Astrocyte of the spinal cord (primary cell): Measurements from ENCODE around the gene EIF4E.
A peak's percentile ranks its signal among the peaks of the same experiment; 100 is the strongest.
"Not testable (repeated sequence)": the region's sequence is repeated elsewhere in the genome, so short reads cannot be mapped to it uniquely, and the experiment has no call there.

Source experiments
- DNase-seq: peaks from one replicate; pipeline ENCODE4 v3.0.0; 2011; ENCODE audit warnings: low read depth, low spot score
- H3K4me3 ChIP-seq: 2 replicates; pipeline ENCODE4 v1.5.1; 2011; ENCODE audit warnings: low read depth, mild to moderate bottlenecking, low read length, moderate library complexity
- in situ Hi-C: cut with HindIII; loops from 2 replicates; pipeline ENCODE4 v1.10.0; 2017; ENCODE audit warnings: low sequenced_read_pairs
- TF ChIP-seq, protein P1 (sequence below): IDR thresholded peaks from 2 replicates; pipeline ENCODE4 v1.5.1; 2012; ENCODE audit warnings: low read depth, mild to moderate bottlenecking, low read length, inconsistent platforms

Gene EIF4E

DNA sequence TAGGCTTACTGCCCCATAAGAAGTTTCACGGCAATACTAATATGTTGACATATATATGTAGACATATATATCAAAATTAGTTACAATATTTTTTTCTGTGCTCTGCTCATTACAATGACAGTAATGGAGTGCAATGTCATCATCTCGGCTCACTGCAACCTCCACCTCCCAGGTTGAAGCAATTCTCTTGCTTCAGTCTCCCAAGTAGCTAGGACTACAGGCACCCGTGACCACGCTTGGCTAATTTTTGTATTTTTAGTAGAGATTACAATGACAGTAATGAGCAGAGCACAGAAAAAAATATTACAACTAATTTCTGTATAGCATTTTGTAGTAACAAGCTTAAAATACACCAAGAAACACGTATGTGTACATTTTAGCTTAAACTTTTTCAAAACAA lies 7.6 kb downstream of the EIF4E start:
- TF ChIP-seq, protein P1, sequence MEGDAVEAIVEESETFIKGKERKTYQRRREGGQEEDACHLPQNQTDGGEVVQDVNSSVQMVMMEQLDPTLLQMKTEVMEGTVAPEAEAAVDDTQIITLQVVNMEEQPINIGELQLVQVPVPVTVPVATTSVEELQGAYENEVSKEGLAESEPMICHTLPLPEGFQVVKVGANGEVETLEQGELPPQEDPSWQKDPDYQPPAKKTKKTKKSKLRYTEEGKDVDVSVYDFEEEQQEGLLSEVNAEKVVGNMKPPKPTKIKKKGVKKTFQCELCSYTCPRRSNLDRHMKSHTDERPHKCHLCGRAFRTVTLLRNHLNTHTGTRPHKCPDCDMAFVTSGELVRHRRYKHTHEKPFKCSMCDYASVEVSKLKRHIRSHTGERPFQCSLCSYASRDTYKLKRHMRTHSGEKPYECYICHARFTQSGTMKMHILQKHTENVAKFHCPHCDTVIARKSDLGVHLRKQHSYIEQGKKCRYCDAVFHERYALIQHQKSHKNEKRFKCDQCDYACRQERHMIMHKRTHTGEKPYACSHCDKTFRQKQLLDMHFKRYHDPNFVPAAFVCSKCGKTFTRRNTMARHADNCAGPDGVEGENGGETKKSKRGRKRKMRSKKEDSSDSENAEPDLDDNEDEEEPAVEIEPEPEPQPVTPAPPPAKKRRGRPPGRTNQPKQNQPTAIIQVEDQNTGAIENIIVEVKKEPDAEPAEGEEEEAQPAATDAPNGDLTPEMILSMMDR, result no peak
- in situ Hi-C loops, result no loop called here
- H3K4me3 ChIP-seq, result no peak overlapping the region
- DNase-seq, result no peak

DNA sequence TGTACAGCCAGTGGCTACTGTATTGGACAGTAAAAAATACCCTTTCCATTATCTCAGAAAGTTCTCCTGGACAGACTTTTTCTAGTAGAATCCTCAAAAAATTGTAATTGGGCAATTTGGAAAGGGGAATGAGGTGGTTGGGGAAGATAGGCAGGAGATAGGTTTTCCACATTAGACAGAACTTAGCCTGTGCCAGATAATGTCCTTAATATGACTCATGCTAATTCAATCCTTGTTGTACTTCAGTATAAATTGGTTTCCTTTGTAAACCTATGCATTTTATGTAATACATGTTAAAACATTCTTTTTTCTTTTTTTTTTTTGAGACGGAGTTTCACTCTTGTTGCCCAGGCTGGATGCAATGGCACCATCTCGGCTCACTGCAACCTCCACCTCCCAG lies 8.9 kb downstream of the EIF4E start:
- TF ChIP-seq, protein P1, result no peak
- no peak overlapping the region for H3K4me3 ChIP-seq
- peak; percentile 53 for DNase-seq
- in situ Hi-C loops, result no loop called here

DNA sequence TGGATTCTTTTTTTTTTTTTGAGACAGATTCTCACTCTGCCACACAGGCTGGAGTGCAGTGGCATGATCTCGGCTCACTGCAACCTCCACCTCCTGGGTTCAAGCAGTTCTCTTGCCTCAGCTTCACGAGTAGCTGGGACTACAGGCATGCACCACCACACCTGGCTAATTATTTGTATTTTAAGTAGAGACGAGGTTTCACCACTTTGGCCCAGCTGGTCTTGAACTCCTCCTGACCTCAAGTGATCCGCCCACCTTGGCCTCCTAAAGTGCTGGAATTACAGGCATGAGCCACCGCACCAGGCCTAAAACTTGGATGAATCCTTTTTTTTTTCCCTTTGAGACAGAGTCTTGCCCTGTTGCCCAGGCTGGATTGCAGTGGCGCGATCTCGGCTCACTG lies 18.2 kb downstream of the EIF4E start:
- H3K4me3 ChIP-seq, DNase-seq, in situ Hi-C loops: not testable (repeated sequence)

DNA sequence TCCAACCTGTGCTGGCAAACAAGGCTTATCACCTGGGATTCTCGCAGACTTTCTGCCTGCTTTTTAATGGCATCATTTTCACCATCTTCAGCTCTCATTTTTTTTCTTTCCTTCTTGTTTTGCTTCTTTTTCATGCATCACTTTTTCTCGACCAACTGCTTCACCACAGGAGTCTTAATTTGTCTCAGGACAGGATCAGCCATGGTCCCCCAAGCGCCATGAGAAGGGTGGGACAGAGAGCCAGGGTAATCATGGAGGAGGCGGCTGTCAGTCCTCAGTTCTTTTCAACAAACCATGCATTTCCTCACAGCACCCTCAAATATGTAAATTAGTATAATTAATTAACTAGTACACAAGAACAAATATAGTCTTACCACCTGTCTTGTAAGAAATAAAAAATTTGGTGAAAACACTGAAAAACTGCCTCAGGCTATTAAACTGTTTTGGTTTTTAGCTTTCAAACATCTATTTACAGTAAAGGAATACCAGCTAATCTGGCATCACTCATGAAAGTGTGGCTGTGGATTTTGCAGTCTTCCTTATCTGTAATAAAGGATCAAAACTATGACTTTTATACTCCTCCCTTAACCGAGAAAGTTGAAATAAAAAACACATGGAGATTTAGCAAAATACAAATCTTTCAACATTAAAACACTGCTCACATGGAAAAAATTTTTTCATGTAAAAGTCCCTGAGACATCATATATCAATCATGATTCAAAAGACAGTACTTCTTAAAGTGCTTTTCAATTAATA lies 19.1 kb downstream of the EIF4E start:
- TF ChIP-seq, protein P1, result no peak
- no peak for DNase-seq
- H3K4me3 ChIP-seq, result no peak overlapping the region
- in situ Hi-C loops, result no loop called here

DNA sequence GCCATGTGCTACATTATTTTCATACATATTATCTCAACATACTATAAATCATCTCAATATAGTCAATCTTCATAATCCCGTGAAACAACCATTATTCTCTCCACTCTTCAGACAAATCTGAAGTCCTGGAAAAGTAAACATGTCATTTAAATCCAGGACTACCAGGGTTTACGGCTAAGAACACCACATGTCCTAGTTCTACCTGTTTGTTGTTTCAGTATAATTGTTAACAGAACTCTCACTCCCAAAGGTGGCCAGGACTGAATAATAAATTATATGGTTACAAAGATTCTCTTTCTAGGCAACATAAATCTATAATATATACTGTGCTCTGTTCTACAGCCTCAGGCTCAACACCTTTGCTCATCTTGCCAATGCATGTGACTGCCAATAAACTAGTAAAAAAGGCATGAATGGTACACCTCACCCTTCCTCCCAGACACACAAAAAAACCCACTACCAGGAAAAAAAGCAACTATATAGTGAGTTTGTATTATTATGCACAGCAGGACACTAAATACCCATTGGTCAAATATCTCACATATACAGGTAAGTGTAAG lies 20.1 kb downstream of the EIF4E start:
- no peak overlapping the region for H3K4me3 ChIP-seq
- no peak for DNase-seq
- in situ Hi-C loops, result no loop called here
- TF ChIP-seq, protein P1, result no peak

DNA sequence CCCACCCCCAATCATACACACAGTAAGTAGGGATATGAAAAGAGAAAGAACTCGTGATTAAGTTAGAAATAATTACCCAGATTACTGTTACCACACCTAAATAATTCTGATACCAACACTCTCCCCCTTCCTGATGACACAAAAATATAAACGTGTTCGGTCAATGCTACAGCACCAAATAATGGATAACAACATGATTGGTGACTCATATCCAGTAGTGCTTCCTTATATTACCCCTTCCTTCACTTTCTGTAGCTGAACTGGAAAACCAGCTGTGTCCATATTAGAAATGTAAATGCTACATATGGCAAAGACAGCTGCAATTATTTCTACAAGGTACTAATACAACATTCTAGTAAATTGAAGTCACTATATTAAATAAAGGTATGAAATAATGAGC lies 20.8 kb downstream of the EIF4E start:
- TF ChIP-seq, protein P1, result no peak

DNA sequence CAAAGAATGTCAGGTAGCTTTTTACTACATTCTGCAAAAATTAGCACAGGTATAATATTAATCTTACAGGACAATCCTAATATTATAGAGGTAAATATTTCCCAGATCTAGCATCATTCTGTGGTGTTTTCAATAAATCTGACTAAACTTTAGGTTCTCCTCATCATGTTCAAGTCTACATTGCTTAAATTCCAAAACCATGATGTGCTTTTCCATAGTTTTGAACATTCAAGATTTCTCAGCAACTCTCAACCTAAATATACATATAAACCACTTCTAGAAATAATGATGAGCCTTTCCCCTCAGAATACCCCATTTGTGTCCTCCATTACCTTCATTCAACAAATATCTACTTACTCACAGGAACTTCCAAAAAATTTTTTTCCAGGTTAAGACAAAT lies 23.1 kb downstream of the EIF4E start:
- peak; percentile 45 for DNase-seq
- H3K4me3 ChIP-seq, result no peak overlapping the region
- TF ChIP-seq, protein P1, result no peak
- in situ Hi-C loops, result no loop called here

More for the DNA sequence above, 20.8 kb downstream of the EIF4E start:
- no peak overlapping the region for H3K4me3 ChIP-seq
- no peak for DNase-seq
- in situ Hi-C loops, result no loop called here
